Measurements from ENCODE around the gene MESD. TPM values are rescaled to one million over a fixed set of nuclear protein-coding genes. Genes with fewer than 3 reads are reported as not detected.

The MESD gene
- total RNA-seq, 2 donors from 2014 or later: 22.0 to 28.4 TPM

DNA sequence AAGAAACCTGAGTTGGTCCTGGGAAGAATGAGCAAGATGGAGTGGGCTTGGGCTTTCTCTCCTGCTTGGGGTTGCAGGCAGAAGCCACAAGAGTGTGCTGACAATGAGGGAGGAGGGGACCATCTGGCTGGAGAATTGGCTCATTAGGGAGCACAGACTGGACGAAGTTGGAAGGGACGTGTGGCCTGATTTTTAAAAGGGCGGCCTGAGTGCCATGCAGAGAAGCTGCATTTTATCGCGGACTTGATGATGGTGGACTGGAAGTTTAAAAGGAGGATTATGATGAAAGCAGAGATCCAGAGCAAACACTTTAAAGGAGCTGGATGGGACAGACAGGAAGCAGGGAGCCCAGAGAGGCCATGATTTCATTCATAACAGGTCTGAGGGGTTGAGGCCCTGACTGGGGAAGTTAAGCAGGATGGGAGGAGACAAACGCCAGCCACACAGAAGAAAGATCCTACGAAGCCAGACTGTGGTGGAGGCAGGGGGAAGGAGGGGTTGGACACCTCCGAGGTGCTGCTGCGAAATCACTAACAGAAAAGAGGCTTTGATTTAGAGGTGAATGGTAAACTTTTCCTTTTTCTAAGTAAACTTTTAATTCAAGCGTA, 34.8 kb upstream of the MESD start:
- no peaks in the 10 kb centered on the region for H3K27me3 Mint-ChIP-seq

DNA sequence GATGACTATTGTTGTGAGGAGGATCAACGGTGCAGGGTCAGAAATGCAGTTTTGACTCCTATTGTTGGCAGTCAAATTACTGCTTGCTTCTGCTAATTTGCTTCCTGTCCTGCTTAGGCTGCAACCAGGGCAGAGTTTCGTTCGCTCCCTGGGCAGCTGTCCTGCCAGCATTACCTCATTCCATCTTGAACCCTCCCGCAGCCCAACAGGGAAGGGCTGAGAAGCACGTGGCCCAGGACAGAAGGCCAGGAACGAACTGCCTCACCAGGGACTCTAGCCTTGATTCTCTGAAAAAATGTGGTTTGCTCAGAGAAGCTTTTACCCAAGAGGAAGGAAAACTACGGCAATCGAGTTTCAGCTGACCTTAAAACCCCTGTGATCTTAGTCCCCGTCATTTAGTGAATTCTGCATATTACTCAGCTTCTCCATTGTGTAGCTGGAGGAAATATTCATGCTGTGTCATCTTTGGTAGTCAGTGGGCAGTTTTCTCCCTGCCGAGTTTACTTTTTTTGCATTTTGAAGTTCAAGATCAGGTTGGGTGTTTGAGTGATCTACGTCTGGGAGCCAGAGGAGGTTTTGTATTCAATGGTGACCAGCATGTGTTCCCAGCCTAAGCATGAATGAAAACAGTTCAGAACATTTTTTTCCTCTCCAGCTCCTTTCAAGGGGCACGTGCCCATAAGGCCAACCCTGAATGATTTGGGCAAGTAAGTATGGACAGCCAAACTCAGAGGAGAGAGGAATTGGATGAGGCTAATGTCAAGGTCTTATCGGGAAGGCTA, 34.1 kb upstream of the MESD start:
- Mint-ChIP-seq H3K36me3 (ENCODE audit: low read depth) (no peaks in the 10 kb centered on the region), H3K9me3 (no peaks in the 10 kb centered on the region), H3K27ac (peak overlapping the region; percentile 91), H3K4me1 (peaks cover 24% of the 10 kb centered on the region), H3K27me3 (no peaks in the 10 kb centered on the region), H3K4me3 (peak overlapping the region; percentile 76)
- peak; percentile 87 for ATAC-seq (replicated peaks)

More for the DNA sequence above, 34.8 kb upstream of the MESD start:
- peak overlapping the region; percentile 76 for H3K4me3 Mint-ChIP-seq
- H3K4me1 Mint-ChIP-seq: peaks cover 24% of the 10 kb centered on the region
- peak overlapping the region; percentile 91 for H3K27ac Mint-ChIP-seq
- no peaks in the 10 kb centered on the region for H3K36me3 Mint-ChIP-seq (ENCODE audit: low read depth)
- no peaks in the 10 kb centered on the region for H3K9me3 Mint-ChIP-seq
- peak; percentile 2 for ATAC-seq (replicated peaks)

DNA sequence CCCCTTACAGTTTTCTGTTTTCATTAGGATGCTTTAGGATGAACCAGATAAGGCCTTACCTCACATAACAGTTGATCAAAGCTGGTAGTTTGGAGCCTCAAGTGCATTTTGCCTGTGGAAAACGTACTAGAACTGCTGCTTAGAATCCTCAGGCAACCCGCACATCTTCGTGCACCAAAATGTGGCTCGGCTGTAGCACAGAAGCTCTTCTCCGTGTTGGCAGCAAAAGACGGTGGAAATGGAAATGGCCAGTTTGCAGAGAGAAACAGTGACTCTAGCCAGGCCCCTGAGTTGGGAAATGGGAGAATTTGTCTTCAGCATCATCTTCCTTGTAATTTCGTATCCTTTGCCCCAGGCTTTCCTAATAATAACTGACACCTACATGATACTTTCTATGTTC, 31.7 kb upstream of the MESD start:
- ATAC-seq (replicated peaks): no peak
- no peaks in the 10 kb centered on the region for H3K9me3 Mint-ChIP-seq
- no peak overlapping the region for H3K27ac Mint-ChIP-seq
- peaks cover 19% of the 10 kb centered on the region for H3K4me1 Mint-ChIP-seq
- H3K27me3 Mint-ChIP-seq: no peaks in the 10 kb centered on the region
- no peak overlapping the region for H3K4me3 Mint-ChIP-seq
- H3K36me3 Mint-ChIP-seq (ENCODE audit: low read depth): no peaks in the 10 kb centered on the region

DNA sequence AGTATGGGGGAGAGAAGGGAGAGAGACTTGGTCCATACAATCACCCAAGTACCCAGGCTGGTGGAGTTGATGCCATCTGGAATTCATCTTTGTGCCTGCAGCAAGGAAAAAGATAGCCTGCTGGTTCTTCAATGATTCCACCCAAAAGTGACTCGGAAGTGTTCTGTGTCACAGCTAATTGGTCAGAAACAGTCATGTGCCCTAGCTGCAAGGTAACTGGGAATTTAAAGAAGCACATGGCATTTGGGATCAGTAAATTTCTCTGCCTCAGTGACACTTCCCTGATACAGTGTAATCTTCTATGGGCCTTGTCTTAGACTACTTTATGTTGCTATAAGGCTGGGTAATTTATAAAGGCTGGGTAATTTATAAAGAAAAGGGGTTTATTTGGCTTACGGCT, 28.6 kb upstream of the MESD start:
- Mint-ChIP-seq H3K9me3 (no peaks in the 10 kb centered on the region), H3K27me3 (no peaks in the 10 kb centered on the region), H3K4me1 (peaks cover 5% of the 10 kb centered on the region), H3K4me3 (no peak overlapping the region), H3K27ac (peak overlapping the region; percentile 61), H3K36me3 (ENCODE audit: low read depth) (no peaks in the 10 kb centered on the region)
- ATAC-seq (replicated peaks): no peak

DNA sequence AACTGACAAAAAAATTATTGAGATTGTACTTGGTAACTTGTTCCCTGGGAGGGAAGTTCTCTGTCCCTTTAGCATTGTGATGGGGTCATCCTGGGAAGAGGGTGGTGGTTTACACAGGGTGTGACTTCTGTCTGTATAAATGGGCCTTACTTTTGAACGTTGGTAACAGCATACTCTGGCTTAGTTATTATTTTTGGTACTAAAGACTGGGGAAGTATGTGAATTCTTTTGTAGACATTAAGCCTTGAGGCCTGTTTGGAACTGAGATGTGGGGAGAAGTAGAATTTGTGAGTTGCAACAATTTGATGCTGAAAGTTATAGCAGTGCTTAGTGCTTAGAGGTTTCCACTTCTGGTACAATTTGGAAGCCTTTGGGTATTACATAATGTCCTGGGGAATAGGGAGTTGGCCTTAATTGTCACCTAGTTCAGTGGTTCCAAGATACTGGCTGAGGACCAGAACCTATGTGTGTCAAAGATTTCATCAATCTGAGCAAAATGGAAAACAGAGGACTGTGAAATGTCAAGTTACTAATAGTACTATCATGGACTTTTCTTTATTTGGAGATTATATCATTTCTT, 27.0 kb upstream of the MESD start:
- Mint-ChIP-seq H3K27me3 (no peaks in the 10 kb centered on the region), H3K4me3 (no peak overlapping the region), H3K9me3 (no peaks in the 10 kb centered on the region), H3K36me3 (ENCODE audit: low read depth) (no peaks in the 10 kb centered on the region), H3K27ac (no peak overlapping the region), H3K4me1 (peaks cover 8% of the 10 kb centered on the region)
- no peak for ATAC-seq (replicated peaks)

DNA sequence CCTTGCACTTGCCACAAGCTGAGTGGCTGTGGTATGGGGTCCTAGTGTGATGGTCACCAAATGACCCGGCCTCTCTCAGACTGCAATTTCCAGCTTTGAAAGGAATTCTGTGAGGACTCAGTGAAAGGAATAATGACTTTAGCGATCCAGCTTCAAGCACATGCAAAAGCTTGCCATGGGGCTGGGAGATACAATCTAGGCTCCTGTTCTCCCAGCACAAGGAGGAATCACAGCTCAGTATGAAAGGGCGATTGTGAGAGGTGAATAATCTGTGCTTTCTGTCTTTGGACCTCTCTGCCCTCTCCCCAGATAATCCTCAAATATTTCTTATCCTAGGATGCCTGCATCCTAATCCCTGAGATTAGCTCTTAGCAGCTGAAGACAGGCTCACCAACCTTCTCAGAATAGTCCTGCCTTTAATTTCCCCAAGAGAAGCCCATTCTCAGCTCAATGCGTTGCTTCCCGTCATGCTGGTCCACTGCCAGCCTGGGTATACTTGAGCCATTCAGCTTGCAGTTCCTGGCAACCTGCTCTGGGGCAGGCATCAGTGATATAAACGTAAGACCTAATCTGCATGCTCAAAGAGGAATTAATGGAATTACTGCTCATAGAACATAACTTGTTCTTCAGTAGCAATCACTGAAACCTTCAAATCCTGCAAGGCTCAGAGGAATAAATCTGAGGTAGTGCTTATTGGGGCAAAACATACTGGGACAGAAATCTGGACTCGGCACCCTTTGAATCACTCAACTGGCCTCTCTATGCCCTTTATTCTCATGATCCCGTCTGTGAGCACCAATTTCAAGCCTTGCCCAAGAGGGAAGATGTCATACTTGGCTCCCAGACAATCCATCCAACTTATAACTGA, 26.2 kb upstream of the MESD start:
- Mint-ChIP-seq H3K36me3 (ENCODE audit: low read depth) (no peaks in the 10 kb centered on the region), H3K4me1 (peaks cover 4% of the 10 kb centered on the region), H3K27me3 (no peaks in the 10 kb centered on the region), H3K27ac (no peak overlapping the region), H3K9me3 (no peaks in the 10 kb centered on the region), H3K4me3 (no peak overlapping the region)
- ATAC-seq (replicated peaks): no peak

DNA sequence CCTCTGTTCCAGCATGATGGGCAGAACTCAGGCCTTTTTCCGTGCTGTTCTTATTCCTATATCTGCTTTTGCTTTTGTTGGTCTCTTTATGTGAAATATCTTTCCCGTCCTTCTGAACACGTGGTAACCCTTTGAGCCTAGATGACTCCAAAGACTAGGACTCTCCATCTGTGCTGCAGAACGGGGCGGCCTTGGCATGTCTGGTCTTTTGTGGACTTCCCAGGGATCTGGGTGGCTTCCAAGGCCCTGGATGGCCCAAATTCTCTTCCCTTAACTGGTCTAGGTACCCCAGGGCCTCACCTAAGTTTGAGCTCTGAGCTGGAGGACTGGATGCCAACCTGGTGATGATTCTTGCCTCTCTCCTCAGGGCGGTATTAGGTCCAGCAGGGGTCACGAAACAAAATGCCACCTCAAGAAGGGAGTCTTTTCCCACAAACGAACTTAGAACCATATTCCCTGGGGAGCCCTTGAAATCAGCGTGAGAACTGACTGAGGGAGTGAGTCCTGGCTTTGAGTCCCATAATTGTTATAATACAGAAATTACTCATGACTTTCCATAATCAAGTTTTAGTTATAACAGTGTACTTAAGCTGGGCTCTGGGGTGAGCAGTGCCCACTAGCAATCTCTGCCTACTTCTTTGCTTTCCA, 25.0 kb upstream of the MESD start:
- Mint-ChIP-seq H3K4me3 (no peak overlapping the region), H3K27me3 (no peaks in the 10 kb centered on the region), H3K9me3 (no peaks in the 10 kb centered on the region), H3K27ac (no peak overlapping the region), H3K36me3 (ENCODE audit: low read depth) (no peaks in the 10 kb centered on the region), H3K4me1 (peaks cover 8% of the 10 kb centered on the region)
- no peak for ATAC-seq (replicated peaks)

DNA sequence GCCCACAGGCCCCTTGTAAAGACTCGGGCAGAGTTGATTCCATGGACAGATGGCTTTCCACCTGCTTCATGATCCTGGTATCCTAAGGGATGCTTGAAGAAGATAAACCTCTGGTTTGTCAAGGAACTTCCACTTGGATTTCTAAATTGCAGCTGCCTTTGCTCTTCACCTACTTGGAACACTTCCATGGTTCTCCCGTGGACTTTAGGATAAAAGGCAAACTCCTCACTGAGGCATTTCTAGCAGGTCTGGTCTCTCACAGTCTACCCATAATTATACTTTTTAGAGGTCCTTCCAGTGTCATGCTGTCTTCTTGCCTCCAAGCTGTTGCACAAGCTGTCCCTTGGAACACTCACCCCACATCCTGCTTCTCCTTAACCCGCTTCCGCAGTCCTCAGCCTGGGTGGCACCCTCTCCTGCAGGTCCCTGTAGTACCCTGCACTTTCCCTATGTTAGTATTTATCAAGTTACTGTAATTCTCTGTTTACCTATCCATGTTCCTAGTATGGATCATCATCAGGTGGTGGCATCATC, 23.8 kb upstream of the MESD start:
- Mint-ChIP-seq H3K9me3 (no peaks in the 10 kb centered on the region), H3K27ac (peak overlapping the region; percentile 33), H3K4me1 (peaks cover 8% of the 10 kb centered on the region), H3K4me3 (no peak overlapping the region), H3K36me3 (ENCODE audit: low read depth) (no peaks in the 10 kb centered on the region), H3K27me3 (no peaks in the 10 kb centered on the region)
- no peak for ATAC-seq (replicated peaks)

DNA sequence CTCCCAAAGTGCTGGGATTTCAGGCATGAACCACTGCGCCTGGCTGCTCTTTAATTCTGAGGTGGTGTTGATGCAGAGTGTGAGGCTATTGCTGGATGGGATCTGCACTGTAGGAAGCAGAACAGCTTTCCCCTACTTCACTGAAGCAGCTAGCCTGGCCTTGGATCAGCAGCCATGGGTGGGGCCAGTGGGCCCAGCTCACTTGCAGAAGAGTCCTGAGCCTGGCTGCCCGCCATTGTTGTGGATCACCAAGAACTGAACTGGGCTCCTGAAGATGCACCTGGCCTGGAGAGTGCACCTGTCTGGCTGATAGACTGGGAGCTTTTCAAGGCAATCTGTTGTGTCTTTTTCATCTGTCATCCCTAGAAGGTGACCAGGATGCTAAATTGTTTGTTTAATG, 23.0 kb upstream of the MESD start:
- Mint-ChIP-seq H3K9me3 (no peaks in the 10 kb centered on the region), H3K27me3 (no peaks in the 10 kb centered on the region), H3K4me3 (no peak overlapping the region), H3K36me3 (ENCODE audit: low read depth) (no peaks in the 10 kb centered on the region), H3K4me1 (peaks cover 8% of the 10 kb centered on the region), H3K27ac (no peak overlapping the region)
- ATAC-seq (replicated peaks): no peak

DNA sequence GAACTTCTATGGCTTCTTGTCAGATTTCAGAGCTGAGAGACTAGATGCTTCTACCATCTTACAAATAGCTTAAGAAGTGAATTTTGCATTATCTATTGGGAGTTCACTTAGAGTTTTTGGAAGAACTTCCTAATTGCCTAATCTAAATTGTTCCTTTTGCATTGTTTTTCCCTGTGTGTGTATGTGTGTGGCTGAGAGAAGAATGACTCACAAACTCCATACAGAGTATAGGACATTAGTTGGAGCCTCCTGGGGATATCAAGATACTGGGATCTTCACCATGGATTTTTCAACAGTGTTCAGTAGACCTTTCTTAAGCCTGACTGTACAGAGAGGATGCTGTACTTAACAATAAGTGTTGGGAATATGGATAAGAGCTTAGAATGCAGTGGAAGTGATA, 22.0 kb upstream of the MESD start:
- Mint-ChIP-seq H3K27ac (no peak overlapping the region), H3K27me3 (no peaks in the 10 kb centered on the region), H3K9me3 (no peaks in the 10 kb centered on the region), H3K36me3 (ENCODE audit: low read depth) (no peaks in the 10 kb centered on the region), H3K4me1 (peaks cover 13% of the 10 kb centered on the region), H3K4me3 (no peak overlapping the region)
- ATAC-seq (replicated peaks): no peak

DNA sequence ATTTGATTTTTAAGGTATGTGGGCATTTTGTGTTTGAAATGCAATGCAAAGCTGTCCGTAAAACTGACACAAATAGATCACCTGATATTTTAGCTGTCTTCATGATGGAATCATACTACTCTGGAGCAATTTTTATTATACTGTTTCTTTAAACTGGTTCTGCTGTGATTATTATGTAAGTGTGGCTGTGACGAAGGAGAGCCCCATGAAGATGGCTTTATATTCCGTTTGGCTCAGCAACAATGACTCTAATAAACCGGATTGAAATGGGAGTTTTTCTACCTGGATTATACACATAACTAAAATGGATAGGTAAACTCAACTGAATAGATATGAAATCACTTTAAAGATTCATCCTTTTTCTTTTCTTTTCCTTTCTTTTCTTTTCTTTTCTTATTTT, 20.5 kb upstream of the MESD start:
- Mint-ChIP-seq H3K27ac (no peak overlapping the region), H3K36me3 (ENCODE audit: low read depth) (peaks cover 8% of the 10 kb centered on the region), H3K4me3 (no peak overlapping the region), H3K4me1 (peaks cover 20% of the 10 kb centered on the region), H3K27me3 (no peaks in the 10 kb centered on the region), H3K9me3 (no peaks in the 10 kb centered on the region)
- ATAC-seq (replicated peaks): no peak

DNA sequence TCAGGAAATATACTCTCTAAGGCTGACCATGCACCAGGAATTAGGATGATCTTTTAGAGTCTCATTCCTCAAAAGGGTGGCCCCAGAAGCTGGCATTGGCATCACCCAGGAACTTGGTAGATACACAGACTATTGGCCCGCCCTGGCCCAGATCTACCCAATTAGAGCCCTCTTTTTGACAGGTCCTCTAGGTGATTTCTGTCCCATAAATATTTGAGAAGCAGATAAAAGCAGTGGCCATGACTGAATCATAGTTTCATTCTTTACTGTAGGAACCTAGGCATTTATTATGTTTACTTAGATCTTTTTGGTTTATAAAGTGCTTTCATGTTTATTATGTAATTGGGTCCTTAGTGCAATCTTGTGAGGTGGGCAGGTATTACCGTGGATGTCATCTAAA, 18.7 kb upstream of the MESD start:
- Mint-ChIP-seq H3K27me3 (no peaks in the 10 kb centered on the region), H3K4me1 (peaks cover 34% of the 10 kb centered on the region), H3K36me3 (ENCODE audit: low read depth) (peaks cover 25% of the 10 kb centered on the region), H3K27ac (peak overlapping the region; percentile 52), H3K9me3 (no peaks in the 10 kb centered on the region), H3K4me3 (no peak overlapping the region)
- no peak for ATAC-seq (replicated peaks)

DNA sequence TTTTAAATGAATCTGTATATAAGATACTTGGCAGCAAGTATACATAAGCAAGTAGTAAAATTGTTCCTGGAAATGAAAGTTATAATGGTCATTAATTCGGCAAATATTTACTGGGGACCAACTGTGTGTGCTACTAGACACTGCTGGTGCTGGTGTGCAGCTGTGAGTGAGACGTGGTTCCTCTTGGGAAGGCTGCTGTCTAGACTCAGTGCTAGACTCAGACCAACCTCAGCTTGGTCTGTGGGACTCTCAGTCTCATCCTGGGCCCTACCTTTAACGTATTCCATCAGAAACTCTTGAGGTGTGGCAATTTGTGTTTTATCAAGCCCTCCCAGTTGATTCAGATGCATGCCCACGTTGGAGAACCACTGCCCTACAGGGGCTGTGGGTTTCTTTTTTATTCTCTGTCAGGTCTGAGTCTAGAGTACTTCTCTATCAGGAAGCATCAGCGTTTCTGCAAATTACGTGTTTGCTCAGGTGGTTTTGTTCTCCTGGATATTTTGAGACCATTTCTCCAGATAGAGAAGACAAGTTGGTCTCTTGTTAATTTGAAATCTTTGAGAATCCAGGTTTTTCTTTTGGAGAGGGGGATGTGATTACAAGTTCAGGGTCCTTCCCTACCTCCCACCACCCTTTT, 17.9 kb upstream of the MESD start:
- Mint-ChIP-seq H3K4me3 (no peak overlapping the region), H3K27me3 (no peaks in the 10 kb centered on the region), H3K4me1 (peaks cover 35% of the 10 kb centered on the region), H3K9me3 (no peaks in the 10 kb centered on the region), H3K27ac (peak overlapping the region; percentile 3), H3K36me3 (ENCODE audit: low read depth) (peaks cover 30% of the 10 kb centered on the region)
- ATAC-seq (replicated peaks): peak; percentile 18
